SU-DHL-6 (cell line): ENCODE results near the gene TMCO4.

Source experiments
- H2AFZ ChIP-seq: fragments of 200-600 bp; sonication (generic); 2 replicates; pipeline ENCODE4 v1.6.1; 2014; ENCODE audit warnings: low read depth, mild to moderate bottlenecking, moderate library complexity, mixed read lengths, antibody characterized with exemption, low read length; ENCODE audit not compliant: severe bottlenecking
- H3F3A ChIP-seq: fragments of 200-600 bp; shearing (Covaris generic); 2 replicates; pipeline ENCODE4 v1.6.0; 2016; ENCODE audit warnings: antibody characterized with exemption, mild to moderate bottlenecking; ENCODE audit not compliant: insufficient read depth
- H3K27ac ChIP-seq: fragments of 200-600 bp; sonication (generic); 2 replicates; pipeline ENCODE4 v1.5.1; 2016; ENCODE audit warnings: low read depth, mild to moderate bottlenecking, low read length, moderate library complexity, mixed read lengths
- H3K27me3 ChIP-seq: fragments of 200-600 bp; sonication (generic), shearing (Covaris generic); 2 replicates; pipeline ENCODE4 v1.6.0; 2014; ENCODE audit warnings: mild to moderate bottlenecking, low read length
- H3K36me3 ChIP-seq: fragments of 200-600 bp; sonication (generic); 2 replicates; pipeline ENCODE4 v1.6.1; 2014; ENCODE audit warnings: mild to moderate bottlenecking, low read length, mixed read lengths
- H3K4me2 ChIP-seq: fragments of 300-600, 200-600 bp; shearing (Covaris generic), sonication (generic); 2 replicates; pipeline ENCODE4 v1.6.0; 2014; ENCODE audit warnings: low read length, low read depth, mild to moderate bottlenecking; ENCODE audit not compliant: poor library complexity, severe bottlenecking
- H3K4me3 ChIP-seq: fragments of 200-600 bp; sonication (generic); 2 replicates; pipeline ENCODE4 v1.5.1; 2014; ENCODE audit warnings: antibody characterized with exemption, low read length, mild to moderate bottlenecking, mixed read lengths; ENCODE audit not compliant: insufficient read depth, poor library complexity, severe bottlenecking
- H3K79me2 ChIP-seq: fragments of 200-600 bp; sonication (generic); 2 replicates; pipeline ENCODE4 v1.6.1; 2014; ENCODE audit warnings: mild to moderate bottlenecking, low read length, moderate library complexity; ENCODE audit not compliant: insufficient read depth
- H3K9ac ChIP-seq: fragments of 200-600 bp; sonication (generic); 2 replicates; pipeline ENCODE4 v1.7.0; 2014; ENCODE audit warnings: mild to moderate bottlenecking, low read length
- H3K9me2 ChIP-seq: fragments of 200-600 bp; sonication (generic); replicated peaks from 2 replicates; pipeline ENCODE4 v1.6.1; 2014; ENCODE audit warnings: low read length; ENCODE audit not compliant: insufficient read depth
- H3K9me3 ChIP-seq: fragments of 200-600 bp; sonication (generic); 2 replicates; pipeline ENCODE4 v1.6.1; 2014; ENCODE audit warnings: low read length, mixed read lengths; ENCODE audit not compliant: insufficient read depth
- H4K20me1 ChIP-seq: fragments of 200-600 bp; sonication (generic); 2 replicates; pipeline ENCODE4 v1.6.1; 2014; ENCODE audit warnings: low read depth, mild to moderate bottlenecking, antibody characterized with exemption, low read length, moderate library complexity, mixed read lengths
- CTCF ChIP-seq: fragments of 200-600 bp; sonication (generic); IDR thresholded peaks from one replicate; pipeline ENCODE4 v1.5.1; 2017; ENCODE audit warnings: antibody characterized with exemption, mild to moderate bottlenecking, low read length, moderate library complexity; ENCODE audit not compliant: insufficient read depth, poor library complexity, severe bottlenecking
- EZH2phosphoT487 ChIP-seq: fragments of 200-600 bp; sonication (generic), shearing (Covaris generic); conservative IDR thresholded peaks from 2 replicates; pipeline ENCODE4 v1.6.1; 2018; ENCODE audit warnings: mild to moderate bottlenecking, antibody characterized with exemption, low read length, moderate library complexity, mixed read lengths

Gene TMCO4

GRCh38 chr1:19750882-19751276 is 48.8 kb downstream of the TMCO4 start:
- TF ChIP-seq EZH2phosphoT487 (no peak), CTCF (no peak)
- no peaks in the 10 kb centered on the region for H3K27me3 ChIP-seq
- H3K79me2 ChIP-seq, result no peaks in the 10 kb centered on the region
- H3K9ac ChIP-seq, result no peak overlapping the region
- H3K9me3 ChIP-seq, result no peaks in the 10 kb centered on the region
- no peaks in the 10 kb centered on the region for H4K20me1 ChIP-seq
- H3K9me2 ChIP-seq, result no peaks in the 10 kb centered on the region
- no peak overlapping the region for H3K4me2 ChIP-seq
- no peak overlapping the region for H2AFZ ChIP-seq
- H3F3A ChIP-seq, result no peaks in the 10 kb centered on the region
- H3K27ac ChIP-seq, result no peak overlapping the region
- no peak overlapping the region for H3K4me3 ChIP-seq
- no peaks in the 10 kb centered on the region for H3K36me3 ChIP-seq

DNA sequence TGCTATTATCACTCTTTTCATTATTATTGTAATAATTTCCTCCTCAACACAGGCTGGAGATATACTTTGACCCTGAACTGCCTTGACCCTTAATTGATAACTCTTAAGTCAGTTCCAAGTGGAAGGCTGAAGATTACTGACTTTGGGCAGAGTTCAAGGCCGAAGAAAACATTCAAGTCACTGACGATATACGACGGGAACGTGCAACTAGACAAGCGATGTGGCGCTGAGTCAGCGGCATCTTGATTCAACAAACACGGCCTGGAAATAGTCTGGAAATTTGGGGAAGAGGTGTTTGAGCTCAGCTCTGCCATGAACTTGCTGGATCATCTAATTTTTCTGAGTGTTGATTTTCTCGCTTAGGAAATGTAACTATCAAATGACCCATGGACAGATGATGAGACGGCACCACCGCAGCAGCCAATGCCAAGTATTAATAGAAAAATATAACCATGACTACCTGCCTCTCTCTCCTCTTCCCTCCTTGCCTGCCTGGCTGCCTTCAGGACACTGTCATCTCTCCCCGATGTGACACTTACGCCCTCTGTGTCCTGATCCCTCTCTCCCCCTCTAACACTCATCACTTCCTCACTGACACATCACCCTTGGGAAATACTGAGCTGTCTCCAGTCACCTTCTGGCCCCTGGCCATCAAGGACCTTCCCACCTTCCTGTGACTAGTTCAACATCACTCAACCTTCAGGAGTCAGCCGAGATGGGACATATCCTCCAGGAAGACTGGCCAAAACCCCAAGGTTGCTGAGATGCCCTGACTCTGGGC is 49.4 kb downstream of the TMCO4 start:
- H3K27ac ChIP-seq, result no peak overlapping the region
- no peaks in the 10 kb centered on the region for H3K79me2 ChIP-seq
- no peaks in the 10 kb centered on the region for H3K36me3 ChIP-seq
- no peaks in the 10 kb centered on the region for H4K20me1 ChIP-seq
- H3F3A ChIP-seq, result no peaks in the 10 kb centered on the region
- no peak overlapping the region for H3K4me2 ChIP-seq
- no peaks in the 10 kb centered on the region for H3K9me3 ChIP-seq
- no peaks in the 10 kb centered on the region for H3K27me3 ChIP-seq
- no peak overlapping the region for H3K4me3 ChIP-seq
- H3K9ac ChIP-seq, result no peak overlapping the region
- no peaks in the 10 kb centered on the region for H3K9me2 ChIP-seq
- H2AFZ ChIP-seq, result no peak overlapping the region
- TF ChIP-seq EZH2phosphoT487 (no peak), CTCF (no peak)

DNA sequence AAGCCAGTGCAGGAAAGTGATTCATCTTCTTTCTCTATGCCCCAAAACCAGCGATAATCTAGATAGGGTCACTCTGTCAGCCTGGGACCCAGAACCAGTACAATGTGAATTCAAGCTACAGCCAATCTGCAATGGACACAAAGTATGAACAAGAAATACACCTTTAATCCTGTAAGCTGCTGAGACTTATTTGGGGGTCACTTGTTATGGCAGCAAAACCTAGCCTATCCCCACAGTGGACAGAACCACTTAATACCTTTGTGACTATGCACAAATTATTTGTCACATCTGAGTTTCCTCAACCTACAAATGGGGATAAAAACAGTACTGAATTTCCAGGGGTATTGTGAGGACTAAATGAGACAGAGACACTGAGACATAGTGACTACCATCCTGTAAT is 50.0 kb downstream of the TMCO4 start:
- no peak overlapping the region for H3K4me2 ChIP-seq
- TF ChIP-seq EZH2phosphoT487 (no peak), CTCF (no peak)
- H3K27ac ChIP-seq, result no peak overlapping the region
- no peaks in the 10 kb centered on the region for H3K27me3 ChIP-seq
- H3K4me3 ChIP-seq, result no peak overlapping the region
- H3K9ac ChIP-seq, result no peak overlapping the region
- no peaks in the 10 kb centered on the region for H3F3A ChIP-seq
- no peaks in the 10 kb centered on the region for H3K79me2 ChIP-seq
- H3K9me2 ChIP-seq, result no peaks in the 10 kb centered on the region
- H2AFZ ChIP-seq, result no peak overlapping the region
- no peaks in the 10 kb centered on the region for H4K20me1 ChIP-seq
- no peaks in the 10 kb centered on the region for H3K36me3 ChIP-seq
- H3K9me3 ChIP-seq, result no peaks in the 10 kb centered on the region
